H9 (cell line): Measurements from ENCODE around the gene PSPN. TPM values are rescaled to one million over a fixed set of nuclear protein-coding genes. Genes with fewer than 3 reads are reported as not detected.
A peak's percentile ranks its signal among the peaks of the same experiment; 100 is the strongest.

ENCODE experiments used
- DNase-seq: peaks from one replicate; pipeline ENCODE4 v3.0.0-alpha.2; 2017
- H2AFZ ChIP-seq: one replicate; pipeline ENCODE4 v1.6.1; 2013; ENCODE audit warnings: mild to moderate bottlenecking, low read length, control low read depth, moderate library complexity
- H2AK5ac ChIP-seq: 2 replicates; pipeline ENCODE4 v1.6.1; 2013; ENCODE audit warnings: low read length, control low read depth, mixed read lengths; ENCODE audit not compliant: insufficient read length
- H2BK120ac ChIP-seq: one replicate; pipeline ENCODE4 v1.6.1; 2013; ENCODE audit warnings: low read depth, mild to moderate bottlenecking, low read length, control low read depth, inconsistent platforms; ENCODE audit not compliant: poor library complexity, severe bottlenecking
- H2BK12ac ChIP-seq: 2 replicates; pipeline ENCODE4 v1.6.1; 2013; ENCODE audit warnings: low read length, control low read depth, mixed read lengths, low read depth; ENCODE audit not compliant: insufficient read length
- H2BK15ac ChIP-seq: 2 replicates; pipeline ENCODE4 v1.6.1; 2013; ENCODE audit warnings: low read depth, low read length, control low read depth
- H2BK20ac ChIP-seq: one replicate; pipeline ENCODE4 v1.6.1; 2013; ENCODE audit warnings: low read depth, mild to moderate bottlenecking, low read length, control low read depth, inconsistent platforms; ENCODE audit not compliant: poor library complexity, severe bottlenecking
- H2BK5ac ChIP-seq: 2 replicates; pipeline ENCODE4 v1.6.1; 2013; ENCODE audit warnings: low read length, control low read depth, mixed read lengths; ENCODE audit not compliant: insufficient read length
- H3K14ac ChIP-seq: 2 replicates; pipeline ENCODE4 v1.6.1; 2013; ENCODE audit warnings: low read length, control low read depth; ENCODE audit not compliant: insufficient read depth
- H3K18ac ChIP-seq: 2 replicates; pipeline ENCODE4 v1.6.1; 2013; ENCODE audit warnings: low read depth, mild to moderate bottlenecking, mixed read lengths, low read length, control low read depth; ENCODE audit not compliant: insufficient read length
- H3K23ac ChIP-seq: 2 replicates; pipeline ENCODE4 v1.6.1; 2013; ENCODE audit warnings: low read length, control low read depth, mixed read lengths, low read depth; ENCODE audit not compliant: insufficient read length
- H3K23me2 ChIP-seq: 2 replicates; pipeline ENCODE4 v1.6.1; 2013; ENCODE audit warnings: low read depth, mild to moderate bottlenecking, mixed read lengths, low read length, control low read depth; ENCODE audit not compliant: insufficient read length, poor library complexity, severe bottlenecking
- H3K27ac ChIP-seq: 2 replicates; pipeline ENCODE4 v1.5.1; 2013; ENCODE audit warnings: low read length, control low read depth, mixed read lengths, low read depth; ENCODE audit not compliant: insufficient read length
- H3K27me3 ChIP-seq: 2 replicates; pipeline ENCODE4 v1.6.1; 2013; ENCODE audit warnings: low read length, control low read depth, inconsistent platforms; ENCODE audit not compliant: insufficient read depth
- H3K4ac ChIP-seq: 2 replicates; pipeline ENCODE4 v1.6.1; 2013; ENCODE audit warnings: low read depth, mild to moderate bottlenecking, control low read depth, inconsistent platforms, low read length, moderate library complexity
- H3K4me1 ChIP-seq: 2 replicates; pipeline ENCODE4 v1.6.1; 2013; ENCODE audit warnings: low read length, control low read depth, inconsistent platforms; ENCODE audit not compliant: insufficient read depth
- H3K4me2 ChIP-seq: 2 replicates; pipeline ENCODE4 v1.6.1; 2013; ENCODE audit warnings: low read length, control low read depth, mixed read lengths; ENCODE audit not compliant: insufficient read length, insufficient read depth
- H3K56ac ChIP-seq: 2 replicates; pipeline ENCODE4 v1.6.1; 2013; ENCODE audit warnings: low read depth, mild to moderate bottlenecking, mixed read lengths, low read length, control low read depth; ENCODE audit not compliant: insufficient read length
- H3K79me1 ChIP-seq: 2 replicates; pipeline ENCODE4 v1.6.1; 2013; ENCODE audit warnings: low read depth, mild to moderate bottlenecking, moderate library complexity, low read length, control low read depth, inconsistent platforms; ENCODE audit not compliant: insufficient read depth, poor library complexity, severe bottlenecking
- H3K79me2 ChIP-seq: 2 replicates; pipeline ENCODE4 v1.6.1; 2013; ENCODE audit warnings: low read length, control low read depth, inconsistent platforms; ENCODE audit not compliant: insufficient read depth
- H3K9ac ChIP-seq: 2 replicates; pipeline ENCODE4 v1.6.1; 2013; ENCODE audit warnings: low read length, control low read depth, mixed read lengths; ENCODE audit not compliant: insufficient read length; ENCODE audit errors: extremely low read depth
- H3K9me3 ChIP-seq: one replicate; pipeline ENCODE4 v1.6.1; 2013; ENCODE audit warnings: low read depth, low read length, inconsistent platforms; ENCODE audit not compliant: control insufficient read depth
- H3T11ph ChIP-seq: one replicate; pipeline ENCODE4 v1.6.1; 2013; ENCODE audit warnings: mild to moderate bottlenecking, low read length, control low read depth, inconsistent platforms
- H4K20me1 ChIP-seq: one replicate; pipeline ENCODE4 v1.6.1; 2013; ENCODE audit not compliant: control insufficient read depth, insufficient read length, insufficient read depth
- H4K5ac ChIP-seq: 2 replicates; pipeline ENCODE4 v1.6.1; 2013; ENCODE audit warnings: low read depth, mild to moderate bottlenecking, mixed read lengths, low read length, control low read depth; ENCODE audit not compliant: insufficient read length
- H4K8ac ChIP-seq: replicated peaks from 2 replicates; pipeline ENCODE4 v1.6.1; 2013; ENCODE audit warnings: low read length, control low read depth, mixed read lengths, low read depth; ENCODE audit not compliant: insufficient read length
- H4K91ac ChIP-seq: 2 replicates; pipeline ENCODE4 v1.6.1; 2013; ENCODE audit warnings: low read depth, mild to moderate bottlenecking, moderate library complexity, mixed read lengths, low read length, control low read depth; ENCODE audit not compliant: insufficient read length
- H3K27ac Mint-ChIP-seq, 3 experiments: 2 replicates in 2 of 3; 3 replicates in 1 of 3; pipeline ENCODE4 v1.8.0; 2020 to 2021; ENCODE audit warnings: mixed read lengths in 3 of 3, mild to moderate bottlenecking in 1 of 3, moderate library complexity in 1 of 3
- H3K27me3 Mint-ChIP-seq: 2 replicates; pipeline ENCODE4 v1.8.0; 2021; ENCODE audit warnings: low read depth, mild to moderate bottlenecking, moderate library complexity, mixed read lengths
- H3K36me3 Mint-ChIP-seq, 3 experiments: 2 replicates in 2 of 3; 3 replicates in 1 of 3; pipeline ENCODE4 v1.8.0; 2020 to 2021; ENCODE audit warnings: low read depth in 3 of 3, mixed read lengths in 3 of 3; ENCODE audit not compliant: insufficient read depth in 1 of 3
- H3K4me1 Mint-ChIP-seq, 2 experiments: 2 replicates each; pipeline ENCODE4 v1.8.0; 2020; ENCODE audit warnings: mixed read lengths in 2 of 2
- H3K4me3 Mint-ChIP-seq, 2 experiments: 2 replicates in 1 of 2; 3 replicates in 1 of 2; pipeline ENCODE4 v1.8.0; 2020 to 2021; ENCODE audit warnings: mild to moderate bottlenecking in 2 of 2, mixed read lengths in 2 of 2, moderate library complexity in 1 of 2
- H3K9me3 Mint-ChIP-seq, 2 experiments: 2 replicates in 1 of 2; 3 replicates in 1 of 2; pipeline ENCODE4 v1.8.0; 2020; ENCODE audit warnings: mild to moderate bottlenecking in 2 of 2, mixed read lengths in 2 of 2, moderate library complexity in 1 of 2
- WGBS: extraction: QIAGEN DNeasy Blood & Tissue Kit; methylation state at CpG from one replicate; pipeline ENCODE4 v1.1.7; 2013; ENCODE audit warnings: missing lambda C conversion rate, low lambda C conversion rate, mixed read lengths; ENCODE audit not compliant: insufficient read length; ENCODE audit errors: extremely low coverage; 5-methylcytosine and 5-hydroxymethylcytosine counted together
- total RNA-seq: library from RNA; stranded (reverse); gene quantifications from 2 replicates; pipeline ENCODE4 v1.2.1, GENCODE V29; 2021
- TF ChIP-seq, protein P1 (sequence below): fragments of 200-600 bp; sonication (generic); conservative IDR thresholded peaks from 3 replicates; pipeline ENCODE4 v1.8.0; 2021; ENCODE audit warnings: antibody characterized with exemption, mild to moderate bottlenecking

Gene PSPN
- total RNA-seq, 1 experiment from 2014 or later, result 2.1 TPM

DNA sequence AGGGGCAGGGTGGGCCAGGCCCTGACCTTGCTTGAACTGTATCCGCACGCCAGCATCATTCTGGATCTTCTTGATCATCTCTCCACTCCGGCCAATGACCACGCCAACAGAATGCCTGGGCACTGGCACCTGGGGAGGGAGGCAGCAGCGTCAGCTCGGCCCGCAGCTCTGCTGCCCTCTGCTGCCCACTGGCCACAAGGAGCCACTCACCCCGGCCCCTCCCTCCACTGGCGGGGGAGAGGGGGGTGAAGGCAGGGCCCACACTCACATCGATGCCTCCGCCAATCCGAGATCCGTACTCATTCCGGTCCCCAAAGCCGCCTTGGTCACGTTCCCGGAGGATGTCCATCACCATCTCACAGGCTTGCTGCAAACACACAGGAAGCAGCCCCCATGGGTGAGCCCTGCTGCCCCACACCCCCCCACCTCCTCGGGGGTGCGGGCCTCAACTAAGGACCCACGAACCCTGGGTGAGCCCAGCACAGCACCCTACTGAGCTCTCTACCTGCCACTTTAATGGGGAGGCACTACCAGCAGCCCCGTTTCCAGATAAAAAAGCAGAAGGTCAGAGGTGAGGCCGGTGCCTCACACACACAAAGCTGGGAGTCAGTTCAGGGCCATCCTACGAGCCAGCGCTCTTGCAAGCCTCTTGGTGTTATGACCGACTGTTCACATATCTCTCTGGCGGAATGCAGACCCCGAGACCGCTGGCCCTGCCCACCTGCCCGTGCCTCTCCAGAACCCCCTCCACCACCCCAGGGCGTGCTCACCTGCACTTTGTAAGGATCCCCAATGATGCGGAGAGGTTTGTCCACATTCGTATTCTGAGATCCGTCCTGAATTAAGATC is 42.2 kb upstream of the PSPN start:
- Histone ChIP-seq H3K9me3 (no peaks in the 10 kb centered on the region), H2AFZ (no peak overlapping the region), H3K79me2 (peaks cover 32% of the 10 kb centered on the region), H3K27ac (no peak overlapping the region), H2AK5ac (no peak overlapping the region), H3K9ac (no peak overlapping the region), H3K23ac (no peak overlapping the region), H3K4me1 (no peaks in the 10 kb centered on the region), H2BK12ac (no peak overlapping the region), H2BK5ac (no peak overlapping the region), H4K8ac (no peak overlapping the region), H3K14ac (no peak overlapping the region), H2BK20ac (no peak overlapping the region), H4K91ac (no peak overlapping the region), H2BK15ac (no peak overlapping the region), H4K20me1 (no peaks in the 10 kb centered on the region), H3K4ac (no peak overlapping the region), H3K27me3 (no peaks in the 10 kb centered on the region), H3K4me2 (no peak overlapping the region), H3T11ph (no peak overlapping the region), H4K5ac (no peak overlapping the region), H3K79me1 (peaks cover 7% of the 10 kb centered on the region), H3K56ac (no peak overlapping the region), H3K18ac (no peak overlapping the region), H3K23me2 (no peaks in the 10 kb centered on the region), H2BK120ac (no peak overlapping the region)
- Mint-ChIP-seq H3K9me3 (no peaks in the 10 kb centered on the region; a peak in 1 of 5 replicates), H3K36me3 (peaks cover 53 to 97% (median 95%) of the 10 kb centered on the region in 3 experiments), H3K4me1 (peaks cover 5 to 26% of the 10 kb centered on the region in 2 experiments), H3K27ac (no peak overlapping the region; a peak in 1 of 7 replicates), H3K27me3 (no peaks in the 10 kb centered on the region), H3K4me3 (no peak overlapping the region)
- WGBS, result no CpG with 5 or more reads among the region's 33 CpGs
- TF ChIP-seq, protein P1, sequence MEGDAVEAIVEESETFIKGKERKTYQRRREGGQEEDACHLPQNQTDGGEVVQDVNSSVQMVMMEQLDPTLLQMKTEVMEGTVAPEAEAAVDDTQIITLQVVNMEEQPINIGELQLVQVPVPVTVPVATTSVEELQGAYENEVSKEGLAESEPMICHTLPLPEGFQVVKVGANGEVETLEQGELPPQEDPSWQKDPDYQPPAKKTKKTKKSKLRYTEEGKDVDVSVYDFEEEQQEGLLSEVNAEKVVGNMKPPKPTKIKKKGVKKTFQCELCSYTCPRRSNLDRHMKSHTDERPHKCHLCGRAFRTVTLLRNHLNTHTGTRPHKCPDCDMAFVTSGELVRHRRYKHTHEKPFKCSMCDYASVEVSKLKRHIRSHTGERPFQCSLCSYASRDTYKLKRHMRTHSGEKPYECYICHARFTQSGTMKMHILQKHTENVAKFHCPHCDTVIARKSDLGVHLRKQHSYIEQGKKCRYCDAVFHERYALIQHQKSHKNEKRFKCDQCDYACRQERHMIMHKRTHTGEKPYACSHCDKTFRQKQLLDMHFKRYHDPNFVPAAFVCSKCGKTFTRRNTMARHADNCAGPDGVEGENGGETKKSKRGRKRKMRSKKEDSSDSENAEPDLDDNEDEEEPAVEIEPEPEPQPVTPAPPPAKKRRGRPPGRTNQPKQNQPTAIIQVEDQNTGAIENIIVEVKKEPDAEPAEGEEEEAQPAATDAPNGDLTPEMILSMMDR, result peak; percentile 55
- DNase-seq, result no peak
